Measurements from ENCODE around the gene POU2F2. TPM values are rescaled to one million over a fixed set of nuclear protein-coding genes. Genes with fewer than 3 reads are reported as not detected.

The POU2F2 gene
- total and polyA plus RNA-seq, 10 donors: 22.3 to 67.4 (median 40.0) TPM

DNA sequence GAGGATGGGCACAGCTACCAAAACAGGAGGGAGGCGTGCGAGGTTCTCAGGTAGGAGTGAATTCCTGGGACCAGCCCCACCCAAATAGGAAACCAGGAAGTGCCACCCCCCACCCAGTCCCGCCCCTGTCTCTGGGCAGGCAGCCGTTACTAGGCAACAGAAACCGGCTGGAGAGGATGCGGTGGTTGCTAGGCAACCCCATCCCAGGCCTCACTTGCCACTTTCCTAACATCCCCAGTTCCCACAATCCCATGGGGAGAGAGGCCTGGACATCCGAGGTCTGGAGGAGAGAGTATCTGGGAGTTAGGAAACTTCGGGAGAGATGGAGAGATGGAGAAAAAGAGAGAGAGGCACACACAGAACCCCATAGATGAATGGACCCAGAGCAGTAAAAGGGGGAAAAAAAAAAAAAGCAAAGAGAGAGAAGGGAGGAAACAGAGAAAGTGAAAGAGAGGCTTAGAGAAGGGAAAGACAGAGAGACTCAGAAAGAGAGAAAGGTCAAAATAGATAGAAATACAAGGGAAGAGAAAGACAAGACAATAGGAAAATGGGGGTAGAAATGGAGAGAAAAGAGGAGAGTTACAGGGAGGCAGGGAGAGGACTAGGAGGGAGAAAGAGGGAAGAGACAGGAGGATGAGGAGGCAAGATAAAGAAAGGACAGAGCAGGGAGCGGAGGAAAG is 66.0 kb downstream of the POU2F2 start:
- no peak for TF ChIP-seq POLR2A (IDR thresholded peaks at IDR 0.05)
- TF ChIP-seq, protein P1, sequence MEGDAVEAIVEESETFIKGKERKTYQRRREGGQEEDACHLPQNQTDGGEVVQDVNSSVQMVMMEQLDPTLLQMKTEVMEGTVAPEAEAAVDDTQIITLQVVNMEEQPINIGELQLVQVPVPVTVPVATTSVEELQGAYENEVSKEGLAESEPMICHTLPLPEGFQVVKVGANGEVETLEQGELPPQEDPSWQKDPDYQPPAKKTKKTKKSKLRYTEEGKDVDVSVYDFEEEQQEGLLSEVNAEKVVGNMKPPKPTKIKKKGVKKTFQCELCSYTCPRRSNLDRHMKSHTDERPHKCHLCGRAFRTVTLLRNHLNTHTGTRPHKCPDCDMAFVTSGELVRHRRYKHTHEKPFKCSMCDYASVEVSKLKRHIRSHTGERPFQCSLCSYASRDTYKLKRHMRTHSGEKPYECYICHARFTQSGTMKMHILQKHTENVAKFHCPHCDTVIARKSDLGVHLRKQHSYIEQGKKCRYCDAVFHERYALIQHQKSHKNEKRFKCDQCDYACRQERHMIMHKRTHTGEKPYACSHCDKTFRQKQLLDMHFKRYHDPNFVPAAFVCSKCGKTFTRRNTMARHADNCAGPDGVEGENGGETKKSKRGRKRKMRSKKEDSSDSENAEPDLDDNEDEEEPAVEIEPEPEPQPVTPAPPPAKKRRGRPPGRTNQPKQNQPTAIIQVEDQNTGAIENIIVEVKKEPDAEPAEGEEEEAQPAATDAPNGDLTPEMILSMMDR (IDR thresholded peaks at IDR 0.05 in 8 of 11, conservative IDR thresholded peaks at IDR 0.05 in 3 of 11): no peak
- intact Hi-C loops (cut with DNase I; ENCODE audit: low total_unique reads): no loop called here
- H3K4me3 ChIP-seq: no peak overlapping the region
- no peak for DNase-seq
- no peaks in the 10 kb centered on the region for H3K9me3 ChIP-seq
- peaks cover 0 to 23% (median 14%) of the 10 kb centered on the region in 6 donors for H3K4me1 ChIP-seq
- no peak overlapping the region for H3K27ac ChIP-seq
- 54 to 69% (median 66%) methylated on average over 8 to 9 of the region's 9 CpGs for WGBS, 5 donors
- H3K27me3 ChIP-seq (replicated peaks in 1 of 7): peaks cover 0 to 61% (median 21%) of the 10 kb centered on the region in 7 donors
- peaks cover 0 to 4% (median 0%) of the 10 kb centered on the region in 6 donors for H3K36me3 ChIP-seq

DNA sequence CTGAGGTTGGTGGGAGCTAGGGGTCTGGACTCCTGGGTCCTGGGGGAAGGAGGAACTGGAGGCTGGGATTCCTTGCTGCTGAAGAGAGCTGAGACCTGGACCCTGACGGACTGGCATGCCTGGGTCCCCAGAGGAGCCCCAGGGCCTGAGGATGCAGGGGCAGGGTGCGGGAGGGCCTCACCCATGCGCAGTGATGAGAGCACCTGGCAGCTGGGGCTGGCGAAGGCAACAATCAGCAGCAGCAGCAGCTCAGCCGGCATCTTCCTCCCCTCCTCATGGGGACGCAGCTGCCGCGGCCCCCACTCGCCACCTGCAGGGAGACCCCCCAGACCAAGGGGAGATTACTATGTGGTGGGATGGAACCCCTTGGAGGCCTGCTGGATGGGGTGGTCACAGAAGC is 66.7 kb downstream of the POU2F2 start:
- H3K9me3 ChIP-seq: no peaks in the 10 kb centered on the region
- 91 to 99% (median 96%) methylated on average over 8 to 9 of the region's 9 CpGs for WGBS, 5 donors
- peaks cover 0 to 4% (median 0%) of the 10 kb centered on the region in 6 donors for H3K36me3 ChIP-seq
- TF ChIP-seq POLR2A (IDR thresholded peaks at IDR 0.05): no peak
- TF ChIP-seq, protein P1 (IDR thresholded peaks at IDR 0.05 in 8 of 11, conservative IDR thresholded peaks at IDR 0.05 in 3 of 11): no peak
- TF ChIP-seq POLR2AphosphoS5 (IDR thresholded peaks at IDR 0.05): no peak
- no peak overlapping the region for H3K27ac ChIP-seq
- H3K4me1 ChIP-seq: peaks cover 0 to 22% (median 14%) of the 10 kb centered on the region in 6 donors
- DNase-seq: no peak
- intact Hi-C loops (cut with DNase I; ENCODE audit: low total_unique reads): no loop called here
- H3K4me3 ChIP-seq: no peak overlapping the region
- H3K27me3 ChIP-seq (replicated peaks in 1 of 7): peaks cover 0 to 57% (median 21%) of the 10 kb centered on the region in 7 donors

DNA sequence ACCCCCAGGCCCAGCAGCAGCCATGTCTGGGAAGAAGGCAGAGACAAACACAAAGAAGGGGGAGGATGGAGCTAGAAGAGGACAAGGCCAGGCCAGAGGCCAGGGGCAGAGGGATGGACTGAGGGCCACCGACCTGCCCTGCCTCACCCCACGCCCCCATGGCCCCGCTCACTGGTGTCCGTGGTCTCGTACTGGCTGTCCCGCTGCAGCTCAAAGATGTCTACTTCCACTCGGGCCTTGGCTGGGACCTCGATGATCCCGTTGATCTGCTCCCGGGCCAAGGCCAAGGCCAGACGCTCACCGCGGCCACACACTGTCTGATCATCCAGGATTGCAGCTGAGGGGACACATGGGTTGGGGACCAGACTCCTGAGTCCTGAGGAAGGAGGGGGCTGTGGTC is 67.2 kb downstream of the POU2F2 start:
- H3K9me3 ChIP-seq: no peaks in the 10 kb centered on the region
- intact Hi-C loops (cut with DNase I; ENCODE audit: low total_unique reads): no loop called here
- no peak for DNase-seq
- no peak overlapping the region for H3K27ac ChIP-seq
- H3K36me3 ChIP-seq: peaks cover 0 to 4% (median 0%) of the 10 kb centered on the region in 6 donors
- 84 to 95% (median 90%) methylated on average over 3 to 13 of the region's 13 CpGs for WGBS, 5 donors
- H3K4me3 ChIP-seq: no peak overlapping the region
- H3K27me3 ChIP-seq (replicated peaks in 1 of 7): peaks cover 0 to 53% (median 21%) of the 10 kb centered on the region in 7 donors
- H3K4me1 ChIP-seq: peaks cover 0 to 17% (median 12%) of the 10 kb centered on the region in 6 donors
- TF ChIP-seq POLR2A (IDR thresholded peaks at IDR 0.05): no peak
- TF ChIP-seq POLR2AphosphoS5 (IDR thresholded peaks at IDR 0.05): no peak

DNA sequence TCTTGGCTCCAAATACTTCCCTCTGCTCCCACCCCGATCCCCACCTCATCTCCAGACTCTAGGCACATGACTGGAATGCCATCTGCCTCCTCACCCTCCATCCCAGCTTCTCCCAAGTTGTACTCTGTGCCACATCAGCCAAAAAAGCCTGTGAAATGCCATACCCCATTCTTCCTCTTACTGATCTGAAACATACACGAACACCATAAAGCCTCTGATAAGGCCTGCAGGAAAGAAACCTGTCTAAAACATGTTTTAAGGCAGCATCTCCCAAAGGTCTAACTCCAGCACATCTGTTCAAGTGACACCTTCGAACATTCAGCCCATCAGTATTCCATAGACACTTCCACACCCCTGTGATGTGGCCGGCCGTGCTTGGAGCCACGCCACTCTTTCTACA is 67.8 kb downstream of the POU2F2 start:
- Histone ChIP-seq H3K36me3 (peaks cover 0 to 4% (median 0%) of the 10 kb centered on the region in 6 donors), H3K4me3 (no peak overlapping the region), H3K27ac (no peak overlapping the region), H3K27me3 (replicated peaks in 1 of 7) (peaks cover 0 to 46% (median 14%) of the 10 kb centered on the region in 7 donors), H3K4me1 (peaks cover 0 to 11% (median 6%) of the 10 kb centered on the region in 6 donors), H3K9me3 (no peaks in the 10 kb centered on the region)
- TF ChIP-seq, protein P1 (IDR thresholded peaks at IDR 0.05 in 8 of 11, conservative IDR thresholded peaks at IDR 0.05 in 3 of 11): no peak
- TF ChIP-seq POLR2AphosphoS5 (IDR thresholded peaks at IDR 0.05): no peak
- no peak for TF ChIP-seq POLR2A (IDR thresholded peaks at IDR 0.05)
- no peak for DNase-seq
- intact Hi-C loops (cut with DNase I; ENCODE audit: low total_unique reads): no loop called here
- WGBS, 5 donors: 71 to 88% (median 88%) methylated on average over 6 of the region's 6 CpGs
